Effector memory CD8-positive, alpha-beta T cell (primary cell): Measurements from ENCODE around the gene ABCB10.
"Not testable (repeated sequence)": the region's sequence is repeated elsewhere in the genome, so short reads cannot be mapped to it uniquely, and the experiment has no call there.

Experiments used
- ATAC-seq: fragments of 150-1000 bp; cut with Tn5 transposase; replicated peaks from 2 replicates; pipeline ENCODE4 v1.10.0; 2021; ENCODE audit warnings: mild to moderate bottlenecking, moderate library complexity
- DNase-seq, 3 experiments: peaks; one replicate each; pipeline ENCODE4 v3.0.0; 2021
- H3K27ac Mint-ChIP-seq, 2 donors: one replicate each; pipeline ENCODE4 v1.8.0; 2022; ENCODE audit warnings: mild to moderate bottlenecking in 2 of 2, mixed read lengths in 2 of 2, moderate library complexity in 2 of 2
- H3K27me3 Mint-ChIP-seq, 2 donors: one replicate each; pipeline ENCODE4 v1.8.0; 2022; ENCODE audit warnings: mixed read lengths in 2 of 2
- H3K36me3 Mint-ChIP-seq: one replicate; pipeline ENCODE4 v1.8.0; 2022; ENCODE audit warnings: mild to moderate bottlenecking, moderate library complexity, mixed read lengths; ENCODE audit not compliant: insufficient read depth
- H3K4me1 Mint-ChIP-seq, 2 donors: one replicate each; pipeline ENCODE4 v1.8.0; 2022; ENCODE audit warnings: low read depth in 2 of 2, mixed read lengths in 2 of 2
- H3K4me3 Mint-ChIP-seq, 2 donors: one replicate each; pipeline ENCODE4 v1.8.0; 2022; ENCODE audit warnings: mild to moderate bottlenecking in 2 of 2, mixed read lengths in 2 of 2, moderate library complexity in 2 of 2
- H3K9me3 Mint-ChIP-seq, 2 donors: one replicate each; pipeline ENCODE4 v1.8.0; 2022; ENCODE audit warnings: mixed read lengths in 2 of 2

Gene ABCB10

GRCh38 chr1:229539863-229540506 is 18.5 kb downstream of the ABCB10 start:
- no peaks in the 10 kb centered on the region for H3K9me3 Mint-ChIP-seq
- peaks cover 55% of the 10 kb centered on the region for H3K36me3 Mint-ChIP-seq
- H3K27ac Mint-ChIP-seq, result no peak overlapping the region
- no peak for ATAC-seq
- H3K27me3 Mint-ChIP-seq, result no peaks in the 10 kb centered on the region
- peaks cover 0 to 4% of the 10 kb centered on the region in 2 donors for H3K4me1 Mint-ChIP-seq
- no peak for DNase-seq
- no peak overlapping the region for H3K4me3 Mint-ChIP-seq

- Mint-ChIP-seq H3K36me3 (peaks cover 55% of the 10 kb centered on the region), H3K4me3 (no peak overlapping the region), H3K27me3 (no peaks in the 10 kb centered on the region), H3K4me1 (peaks cover 0 to 5% of the 10 kb centered on the region in 2 donors), H3K9me3 (no peaks in the 10 kb centered on the region), H3K27ac (peak overlapping the region in 1 of 2 donors; percentile 49)
- DNase-seq, result no peak
- ATAC-seq, result no peak
Observed at GRCh38 chr1:229538945-229539344, 19.6 kb downstream of the ABCB10 start.

GRCh38 chr1:229537894-229538293 is 20.6 kb downstream of the ABCB10 start:
- Mint-ChIP-seq H3K36me3 (peaks cover 51% of the 10 kb centered on the region), H3K9me3 (no peaks in the 10 kb centered on the region), H3K27ac (peak overlapping the region in 1 of 2 donors; percentile 3), H3K4me3 (no peak overlapping the region), H3K4me1 (peaks cover 0 to 4% of the 10 kb centered on the region in 2 donors), H3K27me3 (no peaks in the 10 kb centered on the region)
- no peak for DNase-seq
- ATAC-seq, result no peak

- no peak overlapping the region for H3K27ac Mint-ChIP-seq
- no peak overlapping the region for H3K4me3 Mint-ChIP-seq
- peaks cover 51% of the 10 kb centered on the region for H3K36me3 Mint-ChIP-seq
- DNase-seq, result no peak
- ATAC-seq, result no peak
- no peaks in the 10 kb centered on the region for H3K27me3 Mint-ChIP-seq
- peaks cover 0 to 4% of the 10 kb centered on the region in 2 donors for H3K4me1 Mint-ChIP-seq
- H3K9me3 Mint-ChIP-seq, result no peaks in the 10 kb centered on the region
Observed at GRCh38 chr1:229536982-229537381, 21.5 kb downstream of the ABCB10 start.

- no peaks in the 10 kb centered on the region for H3K9me3 Mint-ChIP-seq
- ATAC-seq (no peak), DNase-seq (no peak)
- H3K36me3 Mint-ChIP-seq, result peaks cover 49% of the 10 kb centered on the region
- H3K4me1 Mint-ChIP-seq, result peaks cover 0 to 4% of the 10 kb centered on the region in 2 donors
- H3K4me3 Mint-ChIP-seq, result no peak overlapping the region
- H3K27me3 Mint-ChIP-seq, result no peaks in the 10 kb centered on the region
- no peak overlapping the region for H3K27ac Mint-ChIP-seq
Observed at GRCh38 chr1:229535230-229535629, 23.3 kb downstream of the ABCB10 start.

- no peak for ATAC-seq
- Mint-ChIP-seq H3K27ac (no peak overlapping the region), H3K4me1 (peaks cover 0 to 4% of the 10 kb centered on the region in 2 donors), H3K9me3 (no peaks in the 10 kb centered on the region), H3K4me3 (no peak overlapping the region), H3K36me3 (peaks cover 54% of the 10 kb centered on the region), H3K27me3 (no peaks in the 10 kb centered on the region)
- no peak for DNase-seq
Observed at GRCh38 chr1:229531326-229531725, 27.2 kb downstream of the ABCB10 start.

- no peak for DNase-seq
- H3K36me3 Mint-ChIP-seq, result peaks cover 57% of the 10 kb centered on the region
- ATAC-seq, result no peak
- no peak overlapping the region for H3K27ac Mint-ChIP-seq
- no peaks in the 10 kb centered on the region for H3K27me3 Mint-ChIP-seq
- H3K9me3 Mint-ChIP-seq, result no peaks in the 10 kb centered on the region
- peaks cover 0 to 4% of the 10 kb centered on the region in 2 donors for H3K4me1 Mint-ChIP-seq
- no peak overlapping the region for H3K4me3 Mint-ChIP-seq
Observed at GRCh38 chr1:229529639-229530038, 28.9 kb downstream of the ABCB10 start.

- no peaks in the 10 kb centered on the region for H3K4me1 Mint-ChIP-seq
- H3K4me3 Mint-ChIP-seq, result no peak overlapping the region
- peaks cover 63% of the 10 kb centered on the region for H3K36me3 Mint-ChIP-seq
- no peak for ATAC-seq
- H3K27ac Mint-ChIP-seq, result no peak overlapping the region
- no peak for DNase-seq
- H3K9me3 Mint-ChIP-seq, result no peaks in the 10 kb centered on the region
- no peaks in the 10 kb centered on the region for H3K27me3 Mint-ChIP-seq
Observed at GRCh38 chr1:229526695-229527094, 31.8 kb downstream of the ABCB10 start.

GRCh38 chr1:229523052-229523451 is 35.5 kb downstream of the ABCB10 start:
- Mint-ChIP-seq H3K9me3 (no peaks in the 10 kb centered on the region), H3K27ac (no peak overlapping the region)
- ATAC-seq, result no peak

GRCh38 chr1:229514578-229515275 is 43.8 kb downstream of the ABCB10 start:
- DNase-seq (peak; percentile 55 to 58 (median 56)), ATAC-seq (peak; percentile 98)
- peaks cover 17% of the 10 kb centered on the region for H3K36me3 Mint-ChIP-seq
- H3K4me3 Mint-ChIP-seq, result no peak overlapping the region
- no peak overlapping the region for H3K27ac Mint-ChIP-seq
- H3K4me1 Mint-ChIP-seq, result peaks cover 1 to 8% of the 10 kb centered on the region in 2 donors
- H3K9me3 Mint-ChIP-seq, result no peaks in the 10 kb centered on the region
- H3K27me3 Mint-ChIP-seq, result peaks cover 0 to 5% of the 10 kb centered on the region in 2 donors

More at GRCh38 chr1:229523052-229523451, 35.5 kb downstream of the ABCB10 start:
- Mint-ChIP-seq H3K4me1 (no peaks in the 10 kb centered on the region), H3K36me3 (peaks cover 49% of the 10 kb centered on the region), H3K27me3 (no peaks in the 10 kb centered on the region), H3K4me3 (no peak overlapping the region)
- DNase-seq, result no peak

- not testable (repeated sequence) for H3K9me3 Mint-ChIP-seq, H3K4me3 Mint-ChIP-seq, DNase-seq, H3K27me3 Mint-ChIP-seq, ATAC-seq, H3K27ac Mint-ChIP-seq
- Mint-ChIP-seq H3K4me1 (peaks cover 20 to 26% of the 10 kb centered on the region in 2 donors), H3K36me3 (peaks cover 17% of the 10 kb centered on the region)
Observed at GRCh38 chr1:229511625-229512024, 46.9 kb downstream of the ABCB10 start.

- peaks cover 17% of the 10 kb centered on the region for H3K36me3 Mint-ChIP-seq
- not testable (repeated sequence) for H3K27ac Mint-ChIP-seq
Observed at GRCh38 chr1:229511201-229511600, 47.3 kb downstream of the ABCB10 start.

GRCh38 chr1:229509576-229509975 is 48.9 kb downstream of the ABCB10 start:
- Mint-ChIP-seq H3K36me3 (peaks cover 25% of the 10 kb centered on the region), H3K4me3 (peak overlapping the region; percentile 88 to 89), H3K27ac (peak overlapping the region; percentile 96 to 97), H3K27me3 (peaks cover 0 to 5% of the 10 kb centered on the region in 2 donors), H3K9me3 (no peaks in the 10 kb centered on the region), H3K4me1 (peaks cover 22 to 27% of the 10 kb centered on the region in 2 donors)
- DNase-seq (no peak), ATAC-seq (no peak)

More at GRCh38 chr1:229511201-229511600, 47.3 kb downstream of the ABCB10 start:
- not testable (repeated sequence) for ATAC-seq, DNase-seq, H3K27me3 Mint-ChIP-seq, H3K4me3 Mint-ChIP-seq, H3K9me3 Mint-ChIP-seq
- H3K4me1 Mint-ChIP-seq, result peaks cover 20 to 26% of the 10 kb centered on the region in 2 donors

- Mint-ChIP-seq H3K27ac (peak overlapping the region; percentile 96 to 97), H3K4me1 (peaks cover 21 to 27% of the 10 kb centered on the region in 2 donors), H3K4me3 (peak overlapping the region; percentile 88 to 89), H3K27me3 (peaks cover 0 to 5% of the 10 kb centered on the region in 2 donors), H3K9me3 (no peaks in the 10 kb centered on the region), H3K36me3 (peaks cover 30% of the 10 kb centered on the region)
- no peak for DNase-seq
- no peak for ATAC-seq
Observed at GRCh38 chr1:229508823-229509337, 49.6 kb downstream of the ABCB10 start.
